AG09309 (cell line): ENCODE results near the gene MAT1A.

ENCODE experiments used
- DNase-seq: peaks from one replicate; pipeline ENCODE4 v3.0.0-alpha.2; 2010; ENCODE audit warnings: low read depth
- H3K4me3 ChIP-seq: 2 replicates; pipeline ENCODE4 v1.5.1; 2011; ENCODE audit warnings: mild to moderate bottlenecking, low read depth, low read length, moderate library complexity; ENCODE audit not compliant: control insufficient read depth
- CTCF ChIP-seq: IDR thresholded peaks from 2 replicates; pipeline ENCODE4 v1.5.1; 2011; ENCODE audit warnings: mild to moderate bottlenecking, low read depth, low read length, inconsistent platforms; ENCODE audit not compliant: insufficient read depth, control insufficient read depth; ENCODE audit errors: missing control alignments

MAT1A gene

GRCh38 chr10:80322158-80322557, 32.7 kb upstream of the MAT1A start:
- no peak overlapping the region for H3K4me3 ChIP-seq
- TF ChIP-seq CTCF: no peak
- DNase-seq: no peak

- no peak for TF ChIP-seq CTCF
- no peak overlapping the region for H3K4me3 ChIP-seq
These were observed 31.7 kb upstream of the MAT1A start for GRCh38 chr10:80321183-80321582.

GRCh38 chr10:80320377-80320776, 30.9 kb upstream of the MAT1A start:
- no peak for TF ChIP-seq CTCF
- DNase-seq: no peak

More at GRCh38 chr10:80321183-80321582, 31.7 kb upstream of the MAT1A start:
- no peak for DNase-seq

GRCh38 chr10:80319725-80320290, 30.4 kb upstream of the MAT1A start:
- H3K4me3 ChIP-seq: no peak overlapping the region
- DNase-seq: no peak
- no peak for TF ChIP-seq CTCF

More at GRCh38 chr10:80320377-80320776, 30.9 kb upstream of the MAT1A start:
- no peak overlapping the region for H3K4me3 ChIP-seq

- DNase-seq: no peak
- no peak for TF ChIP-seq CTCF
- H3K4me3 ChIP-seq: no peak overlapping the region
These were observed 29.9 kb upstream of the MAT1A start for GRCh38 chr10:80319318-80319717.

GRCh38 chr10:80318742-80319141, 29.3 kb upstream of the MAT1A start:
- no peak for TF ChIP-seq CTCF
- DNase-seq: no peak
- H3K4me3 ChIP-seq: no peak overlapping the region

GRCh38 chr10:80315391-80315790, 25.9 kb upstream of the MAT1A start:
- no peak for TF ChIP-seq CTCF

More at GRCh38 chr10:80315391-80315790, 25.9 kb upstream of the MAT1A start:
- no peak overlapping the region for H3K4me3 ChIP-seq
- DNase-seq: no peak
